Measurements from ENCODE around the gene CPE. TPM values are rescaled to one million over a fixed set of nuclear protein-coding genes. Genes with fewer than 3 reads are reported as not detected.

The CPE gene
- total RNA-seq, 1 donor from 2014 or later: not detected

GRCh38 chr4:165472943-165473676 is 94.3 kb downstream of the CPE start:
- peaks cover 11% of the 10 kb centered on the region for H3K9me3 Mint-ChIP-seq
- no peak overlapping the region for H3K4me3 Mint-ChIP-seq
- H3K4me1 Mint-ChIP-seq: no peaks in the 10 kb centered on the region
- H3K27me3 Mint-ChIP-seq: no peaks in the 10 kb centered on the region
- intact Hi-C loops (cut with micrococcal nuclease): no loop called here
- ChIA-PET POLR2A (no interaction called here), CTCF (interaction anchor here (1.1 kb wide), 1 partner anchor 8 kb away, joined by 3 read pairs; no protein-coding TSS in a partner anchor)
- H3K36me3 Mint-ChIP-seq (ENCODE audit: low read depth): no peaks in the 10 kb centered on the region
- ATAC-seq (ENCODE audit: low read depth) (no peak), DNase-seq (no peak)
- no peak overlapping the region for H3K27ac Mint-ChIP-seq
- TF ChIP-seq, protein P1, sequence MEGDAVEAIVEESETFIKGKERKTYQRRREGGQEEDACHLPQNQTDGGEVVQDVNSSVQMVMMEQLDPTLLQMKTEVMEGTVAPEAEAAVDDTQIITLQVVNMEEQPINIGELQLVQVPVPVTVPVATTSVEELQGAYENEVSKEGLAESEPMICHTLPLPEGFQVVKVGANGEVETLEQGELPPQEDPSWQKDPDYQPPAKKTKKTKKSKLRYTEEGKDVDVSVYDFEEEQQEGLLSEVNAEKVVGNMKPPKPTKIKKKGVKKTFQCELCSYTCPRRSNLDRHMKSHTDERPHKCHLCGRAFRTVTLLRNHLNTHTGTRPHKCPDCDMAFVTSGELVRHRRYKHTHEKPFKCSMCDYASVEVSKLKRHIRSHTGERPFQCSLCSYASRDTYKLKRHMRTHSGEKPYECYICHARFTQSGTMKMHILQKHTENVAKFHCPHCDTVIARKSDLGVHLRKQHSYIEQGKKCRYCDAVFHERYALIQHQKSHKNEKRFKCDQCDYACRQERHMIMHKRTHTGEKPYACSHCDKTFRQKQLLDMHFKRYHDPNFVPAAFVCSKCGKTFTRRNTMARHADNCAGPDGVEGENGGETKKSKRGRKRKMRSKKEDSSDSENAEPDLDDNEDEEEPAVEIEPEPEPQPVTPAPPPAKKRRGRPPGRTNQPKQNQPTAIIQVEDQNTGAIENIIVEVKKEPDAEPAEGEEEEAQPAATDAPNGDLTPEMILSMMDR (IDR thresholded peaks at IDR 0.05): no peak

DNA sequence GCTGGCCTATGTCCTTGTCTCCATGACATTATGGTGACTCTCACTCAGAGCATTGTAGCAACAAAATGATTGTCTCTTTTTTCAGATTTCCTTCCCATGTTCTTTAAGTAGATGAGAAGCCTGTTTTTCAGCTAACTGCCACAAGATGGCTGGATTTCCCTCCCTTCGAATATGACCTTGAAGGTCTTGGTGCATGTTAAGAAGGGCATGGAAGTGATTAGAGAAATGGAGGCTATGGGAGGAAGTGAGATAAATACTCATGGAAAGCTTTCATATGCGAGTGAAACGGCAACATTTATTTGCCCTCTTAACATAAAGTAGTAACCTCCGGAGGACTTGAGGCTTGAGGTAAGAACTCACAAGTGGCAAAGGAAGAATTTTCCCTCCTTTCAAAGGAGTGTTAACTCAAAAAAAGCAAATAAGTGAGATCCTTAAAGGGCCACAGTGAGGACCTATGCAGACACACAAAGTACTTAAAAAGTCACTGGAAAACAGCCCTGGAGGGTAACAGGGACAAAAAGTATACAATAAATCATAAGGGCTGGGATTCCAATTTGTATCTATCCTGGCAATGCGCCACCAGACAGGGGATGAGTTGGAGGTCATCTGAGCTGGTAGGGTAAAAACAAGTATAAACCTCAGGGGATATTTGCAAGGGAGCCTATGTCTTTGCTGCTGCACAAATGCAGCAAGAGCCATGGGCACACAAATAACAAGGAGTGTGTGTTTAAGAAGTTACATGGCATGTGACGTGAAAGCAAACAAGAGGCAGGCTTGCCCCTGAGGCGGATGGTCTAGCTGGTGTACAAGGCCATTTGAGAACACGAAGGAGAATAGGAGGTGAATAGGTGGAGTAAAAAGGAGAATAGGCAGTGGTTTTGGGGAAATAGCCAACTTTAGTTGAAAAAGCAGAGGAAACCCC is 96.2 kb downstream of the CPE start:
- CTCF ChIA-PET: no interaction called here
- intact Hi-C loops (cut with micrococcal nuclease): no loop called here
- ATAC-seq (ENCODE audit: low read depth) (no peak), DNase-seq (no peak)
- Mint-ChIP-seq H3K4me1 (no peaks in the 10 kb centered on the region), H3K27me3 (no peaks in the 10 kb centered on the region), H3K27ac (no peak overlapping the region), H3K36me3 (ENCODE audit: low read depth) (no peaks in the 10 kb centered on the region), H3K9me3 (peaks cover 11% of the 10 kb centered on the region), H3K4me3 (no peak overlapping the region)
- TF ChIP-seq, protein P1 (IDR thresholded peaks at IDR 0.05): no peak
- POLR2A ChIA-PET: no interaction called here

GRCh38 chr4:165475706-165476070 is 96.9 kb downstream of the CPE start:
- POLR2A ChIA-PET: no interaction called here
- CTCF ChIA-PET: no interaction called here
- intact Hi-C loops (cut with micrococcal nuclease): no loop called here
- no peak for ATAC-seq (ENCODE audit: low read depth)
- no peaks in the 10 kb centered on the region for H3K4me1 Mint-ChIP-seq
- TF ChIP-seq, protein P1 (IDR thresholded peaks at IDR 0.05): no peak
- no peaks in the 10 kb centered on the region for H3K36me3 Mint-ChIP-seq (ENCODE audit: low read depth)
- no peak for DNase-seq
- peaks cover 11% of the 10 kb centered on the region for H3K9me3 Mint-ChIP-seq
- no peak overlapping the region for H3K4me3 Mint-ChIP-seq
- no peaks in the 10 kb centered on the region for H3K27me3 Mint-ChIP-seq
- H3K27ac Mint-ChIP-seq: no peak overlapping the region

DNA sequence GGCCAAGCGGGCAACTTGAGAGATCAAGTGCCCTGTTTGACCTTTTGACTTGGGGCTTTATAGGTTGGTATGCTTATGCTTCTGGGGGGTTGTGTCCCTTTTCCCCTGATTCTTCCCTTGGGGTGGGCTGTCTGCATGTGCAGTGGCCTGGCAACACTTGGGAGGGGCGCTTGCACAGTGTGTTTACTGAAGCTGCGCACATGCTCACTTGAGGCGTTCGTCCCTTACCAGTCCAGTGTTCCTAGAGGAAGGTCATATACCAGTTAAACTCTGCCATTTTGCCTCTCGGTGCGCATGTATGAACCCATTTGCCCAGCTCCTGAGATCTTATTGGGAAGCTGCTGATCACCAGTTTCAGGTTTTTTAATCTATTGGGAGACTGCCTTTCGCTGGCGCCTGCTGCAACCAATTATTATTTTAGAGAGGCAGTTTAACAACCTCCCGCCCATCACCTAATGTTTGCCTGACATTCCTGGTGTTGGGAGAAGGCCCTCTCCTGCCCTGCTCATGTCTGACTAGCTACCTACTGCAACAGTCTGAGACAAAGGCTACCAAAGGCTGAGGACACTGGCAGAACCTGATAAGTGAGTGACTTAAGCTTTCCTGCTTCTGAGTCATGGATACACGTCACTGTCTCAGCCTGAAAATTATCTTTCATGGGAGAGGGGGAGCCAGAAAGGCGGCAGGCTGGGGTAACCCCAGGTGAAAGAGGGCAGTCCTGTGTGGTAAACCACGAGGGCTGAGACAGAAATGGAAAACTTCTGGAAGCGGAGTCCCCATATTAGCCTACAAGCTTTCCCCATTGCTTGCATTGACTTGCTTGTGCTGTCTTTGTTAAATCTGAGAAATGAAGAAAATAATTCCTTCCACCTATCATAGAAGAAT is 97.6 kb downstream of the CPE start:
- CTCF ChIA-PET: no interaction called here

More for the DNA sequence above, 97.6 kb downstream of the CPE start:
- Mint-ChIP-seq H3K27me3 (no peaks in the 10 kb centered on the region), H3K4me3 (no peak overlapping the region), H3K36me3 (ENCODE audit: low read depth) (no peaks in the 10 kb centered on the region), H3K9me3 (peaks cover 11% of the 10 kb centered on the region), H3K27ac (no peak overlapping the region), H3K4me1 (no peaks in the 10 kb centered on the region)
- TF ChIP-seq, protein P1 (IDR thresholded peaks at IDR 0.05): no peak
- ATAC-seq (ENCODE audit: low read depth): no peak
- POLR2A ChIA-PET: no interaction called here
- no peak for DNase-seq
- intact Hi-C loops (cut with micrococcal nuclease): no loop called here
